Testis (tissue), 2 donors: ENCODE measurements around the gene DNER.

ENCODE experiments used
- CTCF ChIP-seq, 3 experiments: fragments of 450-650 bp in 2 of 3; fragments of 200-600 bp in 1 of 3; sonication (generic) in 1 of 3; IDR thresholded peaks; one replicate each; pipeline ENCODE4 v1.5.1; 2016 to 2019; ENCODE audit warnings: antibody characterized with exemption in 3 of 3, mild to moderate bottlenecking in 2 of 3, moderate library complexity in 1 of 3
- POLR2A ChIP-seq: fragments of 450-650 bp; IDR thresholded peaks from one replicate; pipeline ENCODE4 v1.6.1; 2017; ENCODE audit warnings: antibody characterized with exemption, mild to moderate bottlenecking, moderate library complexity

GRCh38 chr2:229591611-229592010 lies 122.7 kb downstream of the DNER start:
- no peak for TF ChIP-seq CTCF (IDR thresholded peaks at IDR 0.05)
- no peak for TF ChIP-seq POLR2A
